NOMO-1 (cell line): ENCODE results near the gene CCDC7.
A peak's percentile ranks its signal among the peaks of the same experiment; 100 is the strongest.
"Not testable (repeated sequence)": the region's sequence is repeated elsewhere in the genome, so short reads cannot be mapped to it uniquely, and the experiment has no call there.

ENCODE experiments used
- DNase-seq, 2 experiments: peaks; one replicate each; lab custom pipeline; 2025; ENCODE audit not compliant: unreplicated experiment in 2 of 2; lab: John Stamatoyannopoulos, UW

CCDC7 gene

GRCh38 chr10:32445740-32446535 is at the start of gene CCDC7:
TSS of gene CCDC7 (plus strand) at chr10:32446140. CDS start at chr10:32451643, 5,503 bp downstream.
- peak; percentile 89 to 92 for DNase-seq

DNA sequence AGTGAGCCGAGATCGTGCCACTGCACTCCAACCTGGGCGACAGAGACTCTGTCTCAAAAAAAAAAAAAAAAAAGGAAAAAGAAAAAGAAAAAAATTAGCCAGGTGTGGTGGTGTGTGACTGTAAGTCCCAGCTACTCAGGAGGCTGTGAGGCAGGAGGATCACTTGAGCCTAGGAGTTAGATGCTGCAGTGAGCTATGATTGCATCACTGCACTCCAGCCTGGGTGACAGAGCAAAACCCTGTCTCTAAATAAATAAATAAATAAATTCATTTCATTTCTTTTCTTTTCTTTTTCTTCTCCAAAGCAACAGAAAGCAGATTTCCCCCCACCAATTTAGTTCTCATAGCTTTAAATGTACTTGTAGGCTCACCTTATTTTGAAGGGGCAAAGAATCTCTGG is 48.8 kb upstream of the CCDC7 start:
- not testable (repeated sequence) for DNase-seq

DNA sequence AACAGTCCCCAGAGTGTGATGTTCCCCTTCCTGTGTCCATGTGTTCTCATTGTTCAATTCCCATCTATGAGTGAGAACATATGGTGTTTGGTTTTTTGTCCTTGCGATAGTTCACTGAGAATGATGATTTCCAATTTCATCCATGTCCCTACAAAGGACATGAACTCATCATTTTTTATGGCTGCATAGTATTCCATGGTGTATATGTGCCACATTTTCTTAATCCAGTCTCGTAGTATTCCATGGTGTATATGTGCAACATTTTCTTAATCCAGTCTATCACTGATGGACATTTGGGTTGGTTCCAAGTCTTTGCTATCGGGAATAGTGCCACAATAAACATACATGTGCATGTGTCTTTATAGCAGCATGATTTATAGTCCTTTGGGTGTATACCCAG is 46.2 kb upstream of the CCDC7 start:
- DNase-seq, result not testable (repeated sequence)

GRCh38 chr10:32400961-32401360 is 45.0 kb upstream of the CCDC7 start:
- no peak for DNase-seq

DNA sequence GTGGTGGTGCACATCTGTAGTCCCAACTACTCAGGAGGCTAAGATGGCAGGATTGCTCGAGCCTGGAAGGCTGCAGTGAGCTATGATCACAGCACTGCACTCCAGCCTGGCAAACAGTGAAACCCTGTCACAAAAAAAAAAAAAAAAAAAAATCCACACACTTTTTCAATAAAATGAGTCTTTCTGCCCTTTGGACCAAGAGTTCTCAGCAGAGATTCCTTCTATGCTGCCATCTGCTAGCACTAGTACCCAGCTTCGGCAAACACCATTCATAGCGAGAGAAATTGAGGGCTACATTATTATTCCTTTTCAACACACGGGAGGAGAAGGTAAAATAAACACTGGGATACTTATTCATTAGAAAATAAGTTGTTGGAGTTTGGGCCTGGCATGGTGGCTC is 43.4 kb upstream of the CCDC7 start:
- DNase-seq, result no peak

DNA sequence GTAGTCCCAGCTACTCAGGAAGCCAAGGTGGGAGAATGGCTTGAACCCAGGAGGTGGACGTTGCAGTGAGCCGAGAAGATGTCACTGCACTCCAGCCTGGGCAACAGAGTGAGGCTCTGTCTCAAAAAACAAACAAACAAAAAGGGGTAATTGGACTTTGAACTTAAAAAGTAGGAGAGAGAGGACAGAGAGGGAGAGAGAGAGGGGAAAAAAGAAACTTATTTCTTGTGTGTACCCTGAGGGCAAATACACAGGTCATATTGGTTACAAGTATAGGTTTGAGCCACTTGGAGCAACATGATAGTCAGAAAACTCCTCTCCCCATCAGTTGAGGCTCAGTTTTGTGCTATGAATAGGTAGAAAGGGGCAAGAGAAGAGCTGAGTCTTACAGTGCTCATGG is 42.8 kb upstream of the CCDC7 start:
- DNase-seq, result no peak

DNA sequence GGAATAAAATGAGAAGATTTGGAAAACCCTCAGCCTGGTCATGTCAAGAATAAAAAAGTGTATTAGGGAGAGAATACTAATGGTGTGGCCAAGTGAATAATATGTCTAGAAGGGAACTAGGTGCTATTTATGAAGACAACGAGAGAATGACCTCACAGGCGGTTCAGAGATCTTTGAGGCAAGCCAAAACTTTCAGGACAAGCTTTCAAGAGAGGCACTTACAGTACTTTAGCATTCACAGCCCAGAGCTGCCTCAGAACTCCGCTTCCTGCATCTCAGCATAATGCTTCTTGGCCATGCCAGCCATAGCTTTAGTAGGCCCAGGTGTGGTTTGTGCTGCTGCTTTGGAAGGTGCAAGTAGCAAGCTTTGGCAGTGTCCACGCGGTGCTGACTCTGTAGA is 37.2 kb upstream of the CCDC7 start:
- DNase-seq, result no peak

- DNase-seq, result no peak
These were observed 36.2 kb upstream of the CCDC7 start for GRCh38 chr10:32409741-32410140.

GRCh38 chr10:32410569-32410968 is 35.4 kb upstream of the CCDC7 start:
- no peak for DNase-seq

GRCh38 chr10:32411797-32412498 is 34.0 kb upstream of the CCDC7 start:
- DNase-seq, result no peak

DNA sequence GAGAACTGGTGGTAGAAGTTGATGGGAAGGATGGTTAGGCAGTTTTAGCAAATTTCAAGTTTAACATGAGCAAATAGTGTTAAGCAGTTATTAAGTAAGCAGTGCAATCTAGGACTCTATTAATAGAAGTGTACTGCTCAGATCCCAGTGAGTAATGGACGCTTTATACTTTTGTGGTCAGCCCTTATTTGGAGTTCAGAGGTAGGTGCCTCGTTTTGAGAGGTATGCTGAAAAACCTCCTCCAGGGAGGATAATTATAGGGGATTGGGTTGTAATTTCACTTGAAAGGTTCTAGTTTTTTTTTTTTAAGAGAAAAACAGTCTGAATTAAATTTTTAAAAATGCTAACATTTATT is 33.5 kb upstream of the CCDC7 start:
- no peak for DNase-seq

- no peak for DNase-seq
These were observed 32.4 kb upstream of the CCDC7 start for GRCh38 chr10:32413513-32413912.

DNA sequence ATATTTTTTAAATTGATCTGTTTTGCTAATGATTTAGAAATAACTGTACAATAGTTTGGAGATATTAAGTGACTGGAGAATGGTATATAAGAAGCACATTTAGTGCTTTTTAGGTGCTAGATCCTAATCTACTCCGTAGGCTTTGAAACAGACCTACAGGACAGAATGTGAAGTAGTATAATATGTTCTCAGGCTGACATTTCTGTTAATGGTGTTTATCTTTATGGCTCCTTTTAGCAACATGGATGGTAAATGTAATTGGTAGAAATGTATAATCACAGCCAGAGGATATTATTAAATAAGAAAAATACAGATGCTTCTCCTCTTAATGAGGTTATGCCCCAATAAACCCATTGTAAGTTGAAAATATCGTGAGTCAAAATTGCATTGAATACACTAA is 30.6 kb upstream of the CCDC7 start:
- DNase-seq, result no peak

DNA sequence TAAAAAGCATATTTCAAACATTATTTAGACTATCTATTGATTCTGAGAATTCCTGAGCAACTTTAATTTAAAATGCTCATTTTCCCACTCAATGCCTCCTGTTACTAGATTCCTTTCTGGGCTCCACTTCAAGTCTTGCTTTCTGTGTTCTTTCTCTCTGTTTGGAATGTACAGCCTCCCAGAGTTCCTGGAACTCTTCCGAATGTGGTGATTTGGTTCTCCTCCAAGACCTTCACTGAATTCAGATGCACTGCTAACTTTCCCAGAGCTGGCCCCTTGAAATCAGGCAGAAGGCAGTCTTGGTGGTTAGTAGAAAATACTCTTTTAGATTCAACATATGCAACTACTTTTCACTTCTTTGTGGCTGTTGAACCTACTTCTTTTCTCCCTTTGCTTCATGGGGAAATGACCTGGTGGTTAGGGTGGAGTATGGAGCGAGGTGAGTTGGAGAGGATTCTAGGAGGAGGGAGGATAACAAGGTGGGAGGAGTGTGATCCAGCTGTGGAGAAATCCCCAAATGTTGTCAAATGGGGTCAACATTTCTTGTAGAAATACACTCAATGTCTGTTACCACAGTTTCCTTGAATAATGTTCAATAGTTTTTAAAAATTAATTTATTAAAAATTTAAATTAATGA is 27.9 kb upstream of the CCDC7 start:
- no peak for DNase-seq

- DNase-seq, result no peak
These were observed 27.4 kb upstream of the CCDC7 start for GRCh38 chr10:32418572-32418971.

- DNase-seq, result no peak
These were observed 26.3 kb upstream of the CCDC7 start for GRCh38 chr10:32419615-32420014.

DNA sequence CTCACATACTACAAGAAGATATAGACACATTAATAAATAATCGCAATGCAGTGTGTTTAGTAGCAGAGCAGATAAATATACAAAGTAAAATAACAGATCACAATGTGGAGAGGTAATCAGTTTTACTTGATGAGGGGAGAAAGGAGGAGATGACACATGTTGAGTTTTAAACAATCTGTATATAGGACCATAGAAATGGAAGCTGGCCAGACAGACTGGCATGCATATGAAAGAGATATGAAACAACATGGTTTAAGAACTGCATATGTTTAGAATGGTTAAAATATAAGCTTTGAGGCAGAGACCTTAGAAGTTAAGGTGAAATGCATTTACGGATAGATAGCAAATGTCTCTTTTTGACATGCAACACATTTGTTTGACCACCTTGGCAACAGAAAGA is 19.8 kb upstream of the CCDC7 start:
- DNase-seq, result no peak

DNA sequence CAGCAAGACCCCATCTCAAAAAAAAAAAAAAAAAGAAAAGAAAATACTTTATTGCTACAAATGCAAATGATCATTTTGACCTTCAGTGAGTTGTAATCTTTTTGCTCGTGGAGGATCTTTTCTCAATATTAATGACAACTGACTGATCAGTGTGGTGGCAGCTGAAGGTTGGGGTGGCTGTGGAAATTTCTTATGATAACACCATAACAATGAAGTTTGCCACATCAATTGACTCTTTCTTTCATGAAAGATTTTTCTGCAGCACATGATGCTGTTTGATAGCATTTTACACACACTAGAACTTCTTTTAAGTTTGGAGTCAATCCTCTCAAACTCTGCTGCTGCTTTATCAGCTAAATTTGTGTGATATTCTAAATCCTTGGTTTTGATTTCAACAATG is 12.4 kb upstream of the CCDC7 start:
- DNase-seq, result no peak

GRCh38 chr10:32436215-32436614 is 9.7 kb upstream of the CCDC7 start:
- no peak for DNase-seq

GRCh38 chr10:32437334-32437733 is 8.6 kb upstream of the CCDC7 start:
- DNase-seq, result no peak

GRCh38 chr10:32445036-32445435 is 904 bp upstream of the CCDC7 start:
- DNase-seq, result no peak
